NT2/D1 (cell line): ENCODE data around the gene LYAR.

Experiments used
- DNase-seq: peaks from one replicate; pipeline ENCODE4 v3.0.0-alpha.2; 2011; ENCODE audit warnings: low read depth, low spot score
- H3K27me3 ChIP-seq: 2 replicates; pipeline ENCODE4 v1.6.0; 2011; ENCODE audit warnings: mild to moderate bottlenecking; ENCODE audit not compliant: insufficient read length, insufficient read depth
- H3K36me3 ChIP-seq: 2 replicates; pipeline ENCODE4 v1.6.1; 2011; ENCODE audit warnings: mild to moderate bottlenecking, low read length, mixed read lengths; ENCODE audit not compliant: insufficient read depth, insufficient read length
- H3K4me1 ChIP-seq: 2 replicates; pipeline ENCODE4 v1.5.1; 2011; ENCODE audit not compliant: insufficient read depth, insufficient read length
- H3K4me3 ChIP-seq: 2 replicates; pipeline ENCODE4 v1.5.1; 2011; ENCODE audit warnings: low read depth; ENCODE audit not compliant: insufficient read length
- H3K9ac ChIP-seq: 2 replicates; pipeline ENCODE4 v1.6.0; 2011; ENCODE audit warnings: low read depth; ENCODE audit not compliant: insufficient read length
- H3K9me3 ChIP-seq: 2 replicates; pipeline ENCODE4 v1.5.1; 2011; ENCODE audit warnings: mild to moderate bottlenecking, low read length; ENCODE audit not compliant: insufficient read depth
- SUZ12 ChIP-seq: IDR thresholded peaks from 2 replicates; pipeline ENCODE4 v1.6.1; 2011; ENCODE audit not compliant: insufficient read length, insufficient read depth; ENCODE audit errors: extremely low read depth
- YY1 ChIP-seq: IDR thresholded peaks from 2 replicates; pipeline ENCODE4 v1.6.1; 2011; ENCODE audit not compliant: insufficient read length, insufficient read depth
- ZNF274 ChIP-seq: IDR thresholded peaks from 2 replicates; pipeline ENCODE4 v1.6.1; 2011; ENCODE audit warnings: mild to moderate bottlenecking, low read depth, low read length

LYAR gene

DNA sequence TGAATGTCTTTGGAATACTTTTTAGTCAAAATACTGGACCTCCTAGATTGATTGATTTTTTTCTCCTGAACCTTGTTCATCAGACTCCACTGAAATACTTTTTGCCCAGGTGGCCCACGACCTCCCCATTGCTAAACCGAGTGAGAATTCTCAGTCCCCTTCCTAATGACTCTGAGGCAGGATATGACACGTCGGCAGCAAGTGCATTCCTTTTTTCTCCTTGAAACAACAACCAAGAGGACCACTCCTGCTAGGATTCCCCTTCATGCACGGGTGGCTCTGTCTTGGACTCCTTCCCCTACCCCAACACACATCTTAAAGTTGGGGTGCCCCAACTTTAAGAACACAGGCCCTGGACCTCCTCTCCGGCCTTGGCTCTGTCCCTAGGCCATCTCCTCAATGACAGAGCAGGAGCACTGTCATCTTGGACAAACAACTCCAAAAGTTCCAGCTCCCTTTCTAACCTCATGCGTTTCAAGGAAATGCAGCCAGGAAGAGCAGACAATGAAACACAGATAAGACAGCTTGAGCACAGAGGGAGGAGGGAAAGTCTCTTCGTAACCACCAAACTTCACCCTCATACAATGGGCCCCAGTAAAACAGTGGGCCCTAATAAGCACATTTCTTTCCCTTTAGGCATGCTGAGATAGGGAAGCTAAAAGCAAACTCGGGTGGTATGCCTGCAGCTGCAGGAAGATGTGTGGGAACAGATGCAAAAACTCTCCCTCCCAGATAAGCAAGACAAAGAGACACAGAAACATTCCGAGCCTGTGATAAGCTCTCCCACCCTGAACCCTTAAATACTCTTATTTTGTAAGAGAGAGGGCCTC, 34.0 kb upstream of the LYAR start:
- no peak overlapping the region for H3K4me3 ChIP-seq
- no peaks in the 10 kb centered on the region for H3K4me1 ChIP-seq
- no peak for DNase-seq
- no peak for TF ChIP-seq SUZ12
- no peak for TF ChIP-seq ZNF274
- no peak for TF ChIP-seq YY1
- H3K9me3 ChIP-seq, result peaks cover 8% of the 10 kb centered on the region; the same call in 1 of the 2 replicates
- no peaks in the 10 kb centered on the region for H3K27me3 ChIP-seq
- H3K36me3 ChIP-seq, result peaks cover 30% of the 10 kb centered on the region
- H3K9ac ChIP-seq, result no peak overlapping the region

DNA sequence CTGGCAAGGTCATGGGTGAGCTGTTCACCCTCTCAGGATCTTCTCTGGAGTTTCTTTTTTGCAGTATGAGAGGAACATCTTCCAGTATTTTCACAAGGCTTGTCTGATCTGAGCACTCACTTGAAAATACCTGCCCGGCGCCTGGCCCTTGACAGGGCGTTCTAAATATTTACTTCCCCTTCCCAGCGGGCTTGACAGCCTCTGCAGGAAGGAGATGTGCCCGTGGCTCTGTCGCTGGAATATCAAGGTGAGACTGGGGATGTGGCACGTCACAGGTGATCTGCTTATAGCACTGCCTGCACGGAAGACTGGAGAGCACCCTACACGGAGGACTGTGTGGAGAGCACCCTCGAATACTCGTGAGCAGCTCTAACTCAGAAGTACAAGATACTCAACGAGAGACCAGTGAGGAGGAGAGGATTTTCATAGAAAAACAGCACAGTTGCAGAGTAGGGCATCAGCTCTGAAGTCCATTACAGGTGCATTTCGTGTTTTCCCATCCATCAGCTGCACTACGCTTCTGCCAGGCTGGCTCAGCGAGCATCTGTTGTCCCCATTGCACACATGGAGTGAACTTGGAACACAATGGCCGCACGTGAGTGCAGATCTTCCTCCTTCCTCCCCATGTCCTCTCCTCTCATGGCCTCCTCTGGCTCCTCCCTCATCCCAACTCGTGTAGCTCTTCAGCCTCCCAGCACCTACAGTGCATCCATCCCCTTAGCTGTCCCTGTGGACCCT, 32.2 kb upstream of the LYAR start:
- Histone ChIP-seq H3K27me3 (no peaks in the 10 kb centered on the region), H3K36me3 (peaks cover 36% of the 10 kb centered on the region)
- no peak for DNase-seq

DNA sequence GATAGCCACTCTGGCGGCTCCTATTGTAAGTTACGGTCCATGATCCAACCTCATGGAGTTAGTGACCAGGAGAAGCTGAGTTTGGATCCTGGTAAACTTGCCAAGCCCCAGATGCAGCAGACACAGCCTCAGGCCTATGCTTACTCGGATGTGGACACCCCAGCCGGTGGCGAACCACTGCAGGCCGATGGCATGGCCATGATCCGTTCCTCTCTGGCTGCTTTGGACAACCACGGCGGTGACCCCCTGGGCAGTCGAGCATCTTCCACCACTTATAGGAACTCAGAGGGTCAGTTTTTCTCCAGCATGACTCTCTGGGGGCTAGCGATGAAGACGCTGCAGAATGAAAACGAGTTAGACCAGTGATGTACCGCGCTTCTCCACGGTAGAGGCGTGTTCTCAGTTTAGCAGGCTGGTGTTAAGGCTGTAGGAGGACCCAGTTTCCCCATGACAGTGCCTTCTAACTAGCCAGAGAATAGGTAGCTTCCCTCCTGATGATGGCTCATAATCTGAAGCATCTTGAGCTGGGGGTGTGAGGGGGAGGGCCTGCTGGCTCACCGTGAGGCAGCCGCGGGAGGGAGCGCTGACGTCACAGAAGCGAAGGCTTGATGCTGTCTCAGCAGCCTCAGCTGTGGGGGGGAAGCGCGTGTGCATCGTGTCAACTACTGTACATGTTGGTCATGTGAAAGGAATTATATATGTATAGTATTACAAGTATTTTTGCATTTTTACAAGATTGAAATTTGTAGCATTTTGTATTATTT, 31.2 kb upstream of the LYAR start:
- no peaks in the 10 kb centered on the region for H3K27me3 ChIP-seq
- DNase-seq, result no peak
- TF ChIP-seq ZNF274 (no peak), YY1 (no peak), SUZ12 (no peak)
- H3K9me3 ChIP-seq, result peaks cover 8% of the 10 kb centered on the region; the same call in 1 of the 2 replicates
- peaks cover 6% of the 10 kb centered on the region for H3K4me1 ChIP-seq
- H3K36me3 ChIP-seq, result peaks cover 46% of the 10 kb centered on the region
- H3K9ac ChIP-seq, result no peak overlapping the region
- no peak overlapping the region for H3K4me3 ChIP-seq

More for the DNA sequence above, 32.2 kb upstream of the LYAR start:
- no peak overlapping the region for H3K9ac ChIP-seq
- H3K4me1 ChIP-seq, result peaks cover 6% of the 10 kb centered on the region
- no peak overlapping the region for H3K4me3 ChIP-seq
- no peak for TF ChIP-seq YY1
- no peak for TF ChIP-seq SUZ12
- TF ChIP-seq ZNF274, result no peak
- H3K9me3 ChIP-seq, result peaks cover 8% of the 10 kb centered on the region; the same call in 1 of the 2 replicates

DNA sequence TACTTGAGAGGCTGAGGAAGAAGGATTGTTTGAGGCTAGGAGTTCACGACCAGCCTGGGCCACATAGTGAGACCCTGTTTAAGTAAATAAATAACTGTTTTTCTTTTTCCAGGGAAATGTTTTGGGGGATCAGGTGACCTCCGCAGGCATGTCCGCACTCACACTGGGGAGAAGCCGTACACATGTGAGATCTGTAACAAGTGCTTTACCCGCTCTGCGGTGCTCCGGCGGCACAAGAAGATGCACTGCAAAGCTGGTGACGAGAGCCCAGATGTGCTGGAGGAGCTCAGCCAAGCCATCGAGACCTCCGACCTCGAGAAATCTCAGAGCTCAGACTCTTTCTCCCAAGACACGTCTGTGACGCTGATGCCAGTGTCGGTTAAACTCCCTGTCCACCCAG, 30.6 kb upstream of the LYAR start:
- H3K4me3 ChIP-seq, result no peak overlapping the region
- H3K9ac ChIP-seq, result no peak overlapping the region
- H3K36me3 ChIP-seq, result peaks cover 51% of the 10 kb centered on the region
- DNase-seq, result no peak
- TF ChIP-seq SUZ12 (no peak), ZNF274 (no peak), YY1 (no peak)
- H3K4me1 ChIP-seq, result peaks cover 6% of the 10 kb centered on the region
- no peaks in the 10 kb centered on the region for H3K27me3 ChIP-seq
- peaks cover 4% of the 10 kb centered on the region; the same call in 1 of the 2 replicates for H3K9me3 ChIP-seq

DNA sequence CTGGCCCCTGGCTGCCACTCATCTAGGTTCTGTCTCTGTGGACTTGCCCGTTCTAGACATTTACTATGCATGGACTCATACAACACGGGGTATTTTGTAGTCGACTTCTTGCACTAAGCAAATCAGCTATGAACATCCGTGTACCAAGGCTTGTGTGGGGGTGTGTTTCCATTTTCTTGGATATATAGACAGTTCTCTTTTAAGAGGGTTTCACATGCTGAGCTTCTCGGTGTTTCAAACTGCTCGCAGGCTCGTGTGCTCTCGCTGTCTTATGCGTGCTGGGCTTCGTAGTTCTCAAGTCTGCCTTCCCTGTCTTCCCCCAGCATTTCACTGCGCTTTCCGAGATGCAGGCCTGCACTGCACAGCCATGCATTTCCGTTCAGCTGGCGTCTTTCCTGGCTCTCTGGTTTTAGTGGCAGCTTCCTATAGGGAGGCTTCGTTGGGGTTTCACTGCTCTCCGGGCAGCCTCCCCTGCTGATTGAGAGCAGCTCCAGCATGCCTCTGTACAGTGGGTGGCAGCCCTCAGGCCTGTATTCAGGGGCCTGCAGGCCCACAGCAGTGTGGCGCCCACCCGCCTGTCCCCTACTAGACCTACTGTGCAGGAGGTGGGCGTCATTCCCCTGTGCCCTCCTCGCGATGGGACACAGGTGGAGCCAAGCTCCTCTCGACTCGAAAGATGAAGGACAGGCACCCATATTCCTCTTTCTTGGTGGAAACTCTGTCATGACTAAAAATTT, 27.7 kb upstream of the LYAR start:
- peaks cover 6% of the 10 kb centered on the region for H3K4me1 ChIP-seq
- peaks cover 65% of the 10 kb centered on the region for H3K36me3 ChIP-seq

DNA sequence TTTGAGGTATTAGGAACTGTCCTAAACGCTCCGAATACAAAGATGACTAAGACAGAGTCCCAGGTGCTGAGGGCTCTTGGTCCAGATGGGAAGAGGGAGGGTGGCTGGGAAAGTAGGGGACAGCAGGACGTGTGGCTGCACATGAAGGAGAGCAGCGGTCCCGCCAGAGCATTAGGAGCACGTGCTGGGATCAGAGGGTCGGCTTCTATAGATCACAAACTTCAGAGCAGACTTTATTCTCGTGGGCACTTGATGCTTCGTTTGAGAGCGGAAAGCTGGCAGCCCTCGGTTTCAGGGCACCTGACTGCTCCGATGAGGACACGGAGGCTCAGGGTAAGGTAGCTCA, 26.2 kb upstream of the LYAR start:
- no peak overlapping the region for H3K9ac ChIP-seq
- DNase-seq, result no peak
- no peak overlapping the region for H3K4me3 ChIP-seq
- H3K9me3 ChIP-seq, result no peaks in the 10 kb centered on the region
- H3K4me1 ChIP-seq, result peaks cover 6% of the 10 kb centered on the region
- TF ChIP-seq ZNF274, result no peak
- no peak for TF ChIP-seq YY1
- TF ChIP-seq SUZ12, result no peak
- peaks cover 50% of the 10 kb centered on the region for H3K36me3 ChIP-seq
- H3K27me3 ChIP-seq, result no peaks in the 10 kb centered on the region

More for the DNA sequence above, 27.7 kb upstream of the LYAR start:
- Histone ChIP-seq H3K9ac (no peak overlapping the region), H3K9me3 (no peaks in the 10 kb centered on the region), H3K4me3 (no peak overlapping the region), H3K27me3 (no peaks in the 10 kb centered on the region)
- no peak for TF ChIP-seq SUZ12
- no peak for TF ChIP-seq YY1
- no peak for TF ChIP-seq ZNF274
- no peak for DNase-seq
